GM19324 (cell line): ENCODE results near the gene SLC8B1.

Source experiments
- ATAC-seq: cut with Tn5 transposase; IDR thresholded peaks from one replicate; pipeline ENCODE4 v1.9.1; 2021; ENCODE audit warnings: mild to moderate bottlenecking, moderate library complexity; ENCODE audit not compliant: unreplicated experiment, low FRiP score

The SLC8B1 gene

DNA sequence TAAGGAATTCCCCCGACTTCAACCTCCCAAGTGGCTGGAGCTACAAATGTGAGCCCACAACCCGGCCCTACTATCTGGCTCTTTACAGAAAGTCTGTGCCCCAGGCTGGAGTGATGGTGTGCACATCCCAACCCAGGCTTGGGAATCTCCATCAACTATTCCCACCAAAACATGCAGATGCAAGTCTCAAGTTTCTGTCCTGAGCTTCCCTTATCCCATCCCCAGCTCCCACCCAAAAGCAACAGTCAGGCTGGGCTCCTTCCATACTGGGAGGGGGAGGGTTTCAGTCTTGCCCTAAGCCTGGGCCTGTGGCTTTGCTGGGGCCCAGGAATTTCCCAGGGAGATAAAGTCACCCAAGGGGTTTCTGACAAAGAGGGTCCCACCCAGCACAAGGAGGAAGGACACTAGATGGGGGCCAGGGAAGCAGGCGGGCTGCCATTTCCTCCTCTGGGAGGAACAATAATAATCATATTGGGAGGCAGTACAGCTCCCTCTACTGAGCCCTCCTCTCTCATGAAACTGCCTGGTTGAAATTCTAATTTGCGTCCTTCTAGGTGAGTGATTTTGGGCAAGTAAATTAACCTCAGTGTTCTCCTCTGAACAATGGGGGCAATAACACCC lies 8.0 kb downstream of the SLC8B1 start:
- no peak for ATAC-seq

- ATAC-seq, result no peak
Measured at GRCh38 chr12:113325916-113326315, 9.0 kb downstream of the SLC8B1 start.

- ATAC-seq, result no peak
Measured at GRCh38 chr12:113322343-113322742, 12.6 kb downstream of the SLC8B1 start.

DNA sequence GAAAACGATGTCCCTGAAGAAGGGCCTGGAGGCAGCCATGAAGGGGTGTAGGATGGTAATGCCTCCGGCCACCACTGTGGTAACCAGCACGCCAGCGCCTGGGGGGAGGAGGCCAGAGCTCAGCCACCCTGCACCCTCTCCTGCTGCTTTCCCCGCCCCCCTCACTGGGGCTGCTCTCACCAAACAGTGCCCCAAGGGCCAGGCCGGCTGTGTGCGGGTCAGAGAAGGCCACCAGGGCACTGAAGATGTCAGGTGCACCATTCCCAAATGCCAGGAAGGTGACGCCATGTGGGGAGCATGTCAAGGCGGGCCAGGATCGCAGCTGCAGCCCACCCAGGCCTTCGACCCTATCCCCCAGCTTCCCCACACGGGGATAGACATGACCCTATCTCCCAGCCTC lies 14.5 kb downstream of the SLC8B1 start:
- ATAC-seq, result no peak

GRCh38 chr12:113318900-113319628 lies 15.8 kb downstream of the SLC8B1 start:
- ATAC-seq, result no peak

- ATAC-seq, result no peak
Measured at GRCh38 chr12:113318046-113318656, 16.8 kb downstream of the SLC8B1 start.

GRCh38 chr12:113317122-113317521 lies 17.8 kb downstream of the SLC8B1 start:
- ATAC-seq, result no peak

GRCh38 chr12:113316155-113316554 lies 18.8 kb downstream of the SLC8B1 start:
- ATAC-seq, result no peak

DNA sequence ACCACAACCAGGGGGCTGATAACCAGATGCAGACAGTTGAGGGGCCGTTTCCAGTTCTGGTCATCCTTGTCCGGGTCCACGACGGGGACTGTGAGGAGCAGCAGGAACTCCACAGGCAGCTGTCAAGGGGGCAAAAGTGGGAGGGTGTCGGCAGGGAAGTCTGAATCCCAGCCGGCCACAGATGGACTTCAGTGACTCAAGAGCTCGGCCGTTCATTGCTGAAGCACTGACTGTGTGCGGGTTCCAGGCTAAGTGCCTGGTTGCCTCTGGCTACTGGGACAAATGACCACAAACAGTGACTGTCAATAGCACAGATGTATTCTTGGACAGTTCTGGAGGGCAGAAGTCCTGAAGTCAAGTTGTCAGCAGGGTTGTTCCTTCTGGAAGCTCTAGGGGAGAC lies 19.6 kb downstream of the SLC8B1 start:
- no peak for ATAC-seq

GRCh38 chr12:113314121-113314529 lies 20.8 kb downstream of the SLC8B1 start:
- no peak for ATAC-seq

DNA sequence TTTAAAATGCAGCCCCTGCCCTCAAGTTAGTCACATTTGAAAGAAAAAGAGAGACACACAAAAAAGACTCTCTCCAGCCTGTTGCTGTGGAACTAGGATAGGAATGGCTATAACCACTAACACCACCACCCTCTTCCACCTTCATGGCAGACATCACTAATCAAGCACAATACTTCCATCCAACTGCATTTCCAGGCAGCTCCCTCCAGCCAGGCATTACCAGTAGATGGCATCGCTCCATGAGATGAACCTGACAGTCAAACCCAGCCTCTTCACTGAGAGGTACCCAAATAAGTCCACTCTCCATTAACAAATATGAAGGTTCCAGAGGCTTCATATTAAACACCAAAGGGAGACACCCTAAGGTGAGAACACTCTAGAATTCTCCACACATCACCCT lies 24.4 kb downstream of the SLC8B1 start:
- no peak for ATAC-seq

DNA sequence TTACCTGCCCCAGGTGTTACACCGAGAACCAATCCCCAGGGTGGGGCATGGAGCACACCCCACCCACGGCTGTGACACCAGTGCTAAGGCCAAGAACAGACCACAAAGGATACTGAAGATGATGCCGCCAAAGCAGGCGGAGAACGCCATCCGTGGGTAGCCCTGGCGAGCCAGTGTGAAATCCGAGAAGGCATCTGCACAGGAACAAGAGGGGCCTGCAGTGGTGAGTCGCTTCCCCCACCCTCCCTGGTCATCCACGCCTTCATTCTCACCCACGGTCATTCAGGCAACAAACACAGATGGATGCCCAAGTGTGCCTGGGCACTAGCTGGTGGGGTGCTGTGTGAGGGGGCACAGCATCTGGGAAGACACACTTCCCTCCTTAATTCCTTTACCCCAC lies 28.5 kb downstream of the SLC8B1 start:
- ATAC-seq, result no peak

DNA sequence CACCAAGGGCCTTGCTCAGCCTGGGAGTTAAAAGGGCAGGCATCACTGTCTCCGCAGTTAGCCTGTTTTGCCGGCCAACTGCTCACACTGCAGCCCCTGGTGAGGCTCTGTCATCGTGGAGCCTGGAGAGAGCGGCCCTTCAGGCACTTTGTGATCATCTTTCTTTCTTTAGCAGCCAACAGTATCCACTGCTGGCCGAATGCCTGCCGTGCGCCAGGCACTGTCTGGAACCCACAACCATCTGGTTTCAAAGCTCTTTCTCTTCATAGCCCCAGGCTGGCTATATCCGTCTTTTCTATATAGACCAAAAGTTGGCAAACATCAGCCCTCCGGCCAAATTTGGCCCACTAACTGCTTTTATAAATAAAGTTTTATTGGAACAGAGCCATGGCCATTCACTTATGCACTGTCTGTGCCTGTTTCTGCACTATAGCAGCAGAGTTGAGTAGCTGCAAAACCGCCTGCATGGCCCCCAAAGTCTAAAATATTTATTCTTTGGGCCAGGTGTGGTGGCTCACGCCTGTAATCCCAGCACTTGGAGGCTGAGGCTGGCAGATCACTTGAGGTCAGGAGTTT lies 29.5 kb downstream of the SLC8B1 start:
- ATAC-seq, result no peak

GRCh38 chr12:113302886-113303640 lies 31.8 kb downstream of the SLC8B1 start:
- ATAC-seq, result no peak

- no peak for ATAC-seq
Measured at GRCh38 chr12:113302466-113302865, 32.4 kb downstream of the SLC8B1 start.

DNA sequence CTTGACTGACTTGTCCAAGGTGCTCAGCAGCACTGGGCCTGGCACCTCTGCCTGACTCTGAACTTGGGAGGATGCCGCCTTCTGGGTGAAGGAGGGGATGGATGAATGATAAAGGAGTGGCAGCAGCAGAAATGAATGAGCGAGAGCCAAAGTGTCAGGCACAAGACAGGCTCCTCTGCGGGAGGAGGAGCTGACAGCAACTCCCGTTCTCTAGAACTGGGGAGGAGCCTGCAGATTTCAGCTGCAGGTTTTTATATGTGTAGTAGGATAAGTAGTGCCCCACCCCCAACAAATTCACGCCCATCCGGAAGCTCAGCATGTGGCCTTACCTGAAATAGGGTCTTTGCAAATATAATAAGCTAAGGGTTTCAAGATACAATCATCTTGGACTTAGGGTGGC lies 33.1 kb downstream of the SLC8B1 start:
- no peak for ATAC-seq

DNA sequence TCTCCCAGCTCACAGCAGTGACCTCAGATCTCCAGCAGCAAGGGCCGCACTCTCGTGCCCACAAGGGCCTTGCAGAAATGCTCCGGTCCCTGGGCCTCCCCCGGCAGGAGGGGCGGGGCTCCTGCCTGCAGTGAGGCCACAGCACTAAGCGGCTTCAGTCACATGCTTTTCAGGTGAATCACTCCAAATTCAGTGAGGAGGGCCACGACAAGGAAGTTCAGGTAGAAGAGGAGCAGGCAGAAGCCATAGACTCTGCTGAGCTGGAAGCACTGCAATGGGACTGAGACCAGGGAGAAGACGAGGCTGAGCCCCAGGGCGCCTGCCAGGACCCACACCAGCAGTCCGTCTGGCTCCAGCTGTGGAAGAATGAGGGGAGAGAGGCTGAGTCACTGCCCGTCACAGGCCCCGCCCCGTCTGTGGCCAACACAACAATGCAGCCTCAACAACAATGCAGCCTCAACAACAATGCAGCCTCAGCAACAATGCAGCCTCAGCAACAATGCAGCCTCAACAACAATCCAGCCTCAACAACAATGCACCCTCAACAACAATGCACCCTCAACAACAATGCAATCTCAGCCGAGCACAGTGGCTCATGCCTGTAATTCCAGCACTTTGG lies 35.2 kb downstream of the SLC8B1 start:
- ATAC-seq, result no peak

DNA sequence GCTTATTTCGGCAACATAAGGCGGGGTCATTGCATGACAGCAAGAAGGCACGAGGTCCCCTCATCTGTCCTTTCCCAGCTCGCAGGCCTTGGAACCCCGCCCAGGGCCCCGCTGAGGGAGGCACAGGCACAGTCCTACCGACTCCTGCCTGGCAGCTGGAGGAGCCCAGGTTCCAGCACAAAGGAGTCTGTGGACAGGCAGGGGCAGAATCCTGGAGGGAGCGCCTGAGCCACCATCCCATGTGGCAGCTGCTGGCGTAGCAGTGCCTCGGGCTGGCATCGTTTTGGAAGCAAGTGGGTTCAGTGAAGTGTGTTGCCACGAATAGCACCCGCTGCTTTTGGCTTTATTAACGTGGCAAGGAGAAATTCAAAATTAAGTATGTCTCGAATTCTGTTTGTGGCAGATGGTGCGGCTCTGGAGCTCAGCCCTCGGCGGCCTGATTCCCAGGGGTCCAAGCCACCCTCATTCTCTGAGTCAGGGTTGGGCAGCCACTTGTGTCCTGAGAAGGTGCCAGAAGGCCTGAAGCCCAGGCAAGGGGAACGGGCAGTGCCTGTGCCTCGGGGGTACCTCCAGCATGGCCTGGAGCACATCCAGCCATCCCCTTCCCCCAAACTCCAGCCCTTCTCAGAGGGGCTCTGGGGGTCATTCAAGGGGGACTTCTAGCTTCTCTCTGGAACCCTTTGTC lies 35.9 kb downstream of the SLC8B1 start:
- no peak for ATAC-seq

DNA sequence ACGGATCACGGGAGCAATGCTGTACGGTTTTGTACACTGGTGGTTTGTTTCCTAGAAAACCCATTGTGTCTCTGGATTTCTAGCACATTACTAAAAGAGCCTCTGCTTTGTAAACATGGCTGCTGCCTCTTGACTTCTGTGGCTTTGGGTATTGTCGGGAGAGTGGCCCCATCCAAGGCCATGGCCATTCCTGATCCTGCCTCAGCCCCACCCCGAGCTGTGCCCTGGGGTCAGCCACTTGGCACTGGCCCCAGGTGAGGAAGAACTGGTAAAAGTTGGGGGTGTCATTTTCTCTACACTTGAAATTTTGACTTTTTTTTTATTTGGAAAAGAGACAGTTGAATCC lies 36.5 kb downstream of the SLC8B1 start:
- ATAC-seq, result no peak
